HL-60 (cell line): ENCODE measurements around the gene PITPNM3.

ENCODE experiments used
- TF ChIP-seq, protein P1 (sequence below): IDR thresholded peaks from 2 replicates; pipeline ENCODE4 v1.6.1; 2012; ENCODE audit warnings: low read depth; ENCODE audit not compliant: insufficient replicate concordance
- TF ChIP-seq, protein P2 (sequence below): IDR thresholded peaks from one replicate; pipeline ENCODE4 v1.5.1; 2011; ENCODE audit warnings: low read length, control low read depth, inconsistent platforms; ENCODE audit not compliant: insufficient read depth

DNA sequence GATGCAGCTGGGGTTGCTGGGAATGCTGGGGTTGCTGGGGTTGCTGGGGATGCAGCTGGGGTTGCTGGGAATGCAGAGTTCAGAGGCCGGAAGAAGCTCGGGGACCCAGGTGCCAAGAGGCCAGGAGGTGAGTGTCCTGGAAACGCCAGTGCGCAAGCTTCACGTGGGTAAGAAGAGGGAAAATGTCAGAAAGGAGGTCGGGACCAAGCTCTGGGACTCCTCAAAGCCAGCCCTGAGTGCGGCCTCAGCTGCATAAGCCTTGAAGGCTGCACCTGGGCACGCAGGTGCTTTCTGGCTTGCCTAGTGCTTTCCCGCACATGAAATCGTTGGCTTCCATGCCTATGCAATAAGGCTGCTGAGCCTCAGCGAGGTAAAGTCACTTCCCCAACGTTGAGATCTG lies 48.3 kb downstream of the PITPNM3 start:
- TF ChIP-seq, protein P1, sequence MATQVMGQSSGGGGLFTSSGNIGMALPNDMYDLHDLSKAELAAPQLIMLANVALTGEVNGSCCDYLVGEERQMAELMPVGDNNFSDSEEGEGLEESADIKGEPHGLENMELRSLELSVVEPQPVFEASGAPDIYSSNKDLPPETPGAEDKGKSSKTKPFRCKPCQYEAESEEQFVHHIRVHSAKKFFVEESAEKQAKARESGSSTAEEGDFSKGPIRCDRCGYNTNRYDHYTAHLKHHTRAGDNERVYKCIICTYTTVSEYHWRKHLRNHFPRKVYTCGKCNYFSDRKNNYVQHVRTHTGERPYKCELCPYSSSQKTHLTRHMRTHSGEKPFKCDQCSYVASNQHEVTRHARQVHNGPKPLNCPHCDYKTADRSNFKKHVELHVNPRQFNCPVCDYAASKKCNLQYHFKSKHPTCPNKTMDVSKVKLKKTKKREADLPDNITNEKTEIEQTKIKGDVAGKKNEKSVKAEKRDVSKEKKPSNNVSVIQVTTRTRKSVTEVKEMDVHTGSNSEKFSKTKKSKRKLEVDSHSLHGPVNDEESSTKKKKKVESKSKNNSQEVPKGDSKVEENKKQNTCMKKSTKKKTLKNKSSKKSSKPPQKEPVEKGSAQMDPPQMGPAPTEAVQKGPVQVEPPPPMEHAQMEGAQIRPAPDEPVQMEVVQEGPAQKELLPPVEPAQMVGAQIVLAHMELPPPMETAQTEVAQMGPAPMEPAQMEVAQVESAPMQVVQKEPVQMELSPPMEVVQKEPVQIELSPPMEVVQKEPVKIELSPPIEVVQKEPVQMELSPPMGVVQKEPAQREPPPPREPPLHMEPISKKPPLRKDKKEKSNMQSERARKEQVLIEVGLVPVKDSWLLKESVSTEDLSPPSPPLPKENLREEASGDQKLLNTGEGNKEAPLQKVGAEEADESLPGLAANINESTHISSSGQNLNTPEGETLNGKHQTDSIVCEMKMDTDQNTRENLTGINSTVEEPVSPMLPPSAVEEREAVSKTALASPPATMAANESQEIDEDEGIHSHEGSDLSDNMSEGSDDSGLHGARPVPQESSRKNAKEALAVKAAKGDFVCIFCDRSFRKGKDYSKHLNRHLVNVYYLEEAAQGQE = no peak
- TF ChIP-seq, protein P2, sequence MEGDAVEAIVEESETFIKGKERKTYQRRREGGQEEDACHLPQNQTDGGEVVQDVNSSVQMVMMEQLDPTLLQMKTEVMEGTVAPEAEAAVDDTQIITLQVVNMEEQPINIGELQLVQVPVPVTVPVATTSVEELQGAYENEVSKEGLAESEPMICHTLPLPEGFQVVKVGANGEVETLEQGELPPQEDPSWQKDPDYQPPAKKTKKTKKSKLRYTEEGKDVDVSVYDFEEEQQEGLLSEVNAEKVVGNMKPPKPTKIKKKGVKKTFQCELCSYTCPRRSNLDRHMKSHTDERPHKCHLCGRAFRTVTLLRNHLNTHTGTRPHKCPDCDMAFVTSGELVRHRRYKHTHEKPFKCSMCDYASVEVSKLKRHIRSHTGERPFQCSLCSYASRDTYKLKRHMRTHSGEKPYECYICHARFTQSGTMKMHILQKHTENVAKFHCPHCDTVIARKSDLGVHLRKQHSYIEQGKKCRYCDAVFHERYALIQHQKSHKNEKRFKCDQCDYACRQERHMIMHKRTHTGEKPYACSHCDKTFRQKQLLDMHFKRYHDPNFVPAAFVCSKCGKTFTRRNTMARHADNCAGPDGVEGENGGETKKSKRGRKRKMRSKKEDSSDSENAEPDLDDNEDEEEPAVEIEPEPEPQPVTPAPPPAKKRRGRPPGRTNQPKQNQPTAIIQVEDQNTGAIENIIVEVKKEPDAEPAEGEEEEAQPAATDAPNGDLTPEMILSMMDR = no peak
